Gastrocnemius medialis (tissue), 4 donors: ENCODE results near the gene LYZ. TPM values are rescaled to one million over a fixed set of nuclear protein-coding genes. Genes with fewer than 3 reads are reported as not detected.

Experiments
- ATAC-seq, 2 donors: fragments of 150-250 bp; one replicate each; pipeline ENCODE4 v1.9.1; 2016
- DNase-seq, 2 donors: peaks; one replicate each; pipeline ENCODE4 v3.0.0-alpha.2; 2019
- H3K27ac ChIP-seq, 4 donors: fragments of 200-600 bp; sonication (generic); 1 replicate in 1 of 4; 2 replicates in 3 of 4; pipeline ENCODE4 v1.5.1; 2016 to 2018; ENCODE audit warnings: mild to moderate bottlenecking in 2 of 4, moderate library complexity in 1 of 4
- H3K27me3 ChIP-seq, 3 donors: fragments of 200-600 bp; sonication (generic) in 2 of 3; 1 replicate in 1 of 3; 2 replicates in 2 of 3; pipeline versions ENCODE4 v1.5.1 to v1.6.0; 2016 to 2019; ENCODE audit warnings: mild to moderate bottlenecking in 1 of 3, moderate library complexity in 1 of 3
- H3K36me3 ChIP-seq, 2 donors: fragments of 200-600 bp; sonication (generic) in 1 of 2; one replicate each; pipeline ENCODE4 v1.5.1; 2017 to 2018
- H3K4me1 ChIP-seq, 2 donors: fragments of 200-600 bp; sonication (generic) in 1 of 2; one replicate each; pipeline ENCODE4 v1.5.1; 2016 to 2017; ENCODE audit warnings: mild to moderate bottlenecking in 2 of 2
- H3K4me3 ChIP-seq, 4 donors: fragments of 200-600 bp; sonication (generic) in 3 of 4; 1 replicate in 1 of 4; 2 replicates in 3 of 4; pipeline ENCODE4 v1.5.1; 2016 to 2019; ENCODE audit warnings: mild to moderate bottlenecking in 2 of 4
- H3K9me3 ChIP-seq, 3 donors: fragments of 200-600 bp; sonication (generic) in 2 of 3; 1 replicate in 1 of 3; 2 replicates in 2 of 3; pipeline ENCODE4 v1.5.1; 2016 to 2019
- POLR2A ChIP-seq, 2 donors: fragments of 450-650 bp; IDR thresholded peaks; one replicate each; pipeline ENCODE4 v1.6.1; 2017; ENCODE audit warnings: antibody characterized with exemption in 2 of 2, mild to moderate bottlenecking in 2 of 2, moderate library complexity in 2 of 2
- in situ Hi-C, 4 donors: fragments of 200-750 bp; cut with MboI; loops; one replicate each; pipeline versions ENCODE4 v1.15.0 to v1.8.0; 2017; ENCODE audit warnings: low sequenced_read_pairs in 4 of 4
- intact Hi-C: fragments of 100-400 bp; cut with DNase I; formaldehyde crosslinking; loops from one replicate; pipeline ENCODE4 v1.15.1; 2023; ENCODE audit warnings: low total_unique reads
- total RNA-seq, 4 donors: library from RNA; depleted of rRNA; stranded (reverse); fragments of >200 nt; gene quantifications; one replicate each; pipeline versions ENCODE4 v1.1.0 to v1.2.3, GENCODE V29; 2016
- TF ChIP-seq, protein P1 (sequence below), 5 experiments: fragments of 450-650 bp in 3 of 5; fragments of 200-600 bp in 2 of 5; sonication (generic) in 2 of 5; IDR thresholded peaks in 4 of 5; conservative IDR thresholded peaks in 1 of 5; 1 replicate in 4 of 5; 2 replicates in 1 of 5; pipeline ENCODE4 v1.5.1; 2016 to 2019; ENCODE audit warnings: antibody characterized with exemption in 5 of 5, mild to moderate bottlenecking in 3 of 5, moderate library complexity in 3 of 5

The LYZ gene
- total RNA-seq, 4 donors from 2014 or later = 5.3 to 13.8 (median 12.8) TPM

DNA sequence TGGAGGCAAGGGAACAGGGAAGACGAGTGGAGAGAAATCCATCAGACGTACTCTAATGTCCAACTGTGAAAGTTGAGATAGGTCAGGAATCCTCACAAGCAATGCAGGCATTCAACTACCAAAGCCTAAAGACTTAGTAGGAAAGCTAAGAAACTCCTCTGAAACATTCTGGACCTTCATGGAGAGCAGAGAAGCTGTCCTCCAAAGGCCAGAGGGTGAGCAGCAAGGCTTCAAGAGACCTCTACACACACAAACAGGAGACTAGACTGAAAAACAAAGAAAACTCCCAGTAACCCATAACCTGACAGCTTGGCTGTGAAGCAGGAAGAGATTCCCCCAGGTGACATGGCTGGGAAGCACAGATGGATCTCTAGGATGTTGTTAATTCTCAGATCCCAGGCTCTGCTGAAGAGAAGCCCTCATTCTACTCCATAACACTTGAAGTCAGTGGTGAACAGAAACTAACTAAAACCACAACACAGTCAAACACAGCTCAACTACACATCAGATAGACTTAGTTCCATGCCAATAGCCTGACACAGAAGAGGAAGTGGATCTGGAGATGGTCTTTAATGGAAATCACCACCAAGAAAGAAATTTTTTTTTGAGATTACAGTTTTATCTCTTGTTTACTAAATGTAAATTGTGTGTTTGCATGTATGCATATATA, 23.2 kb upstream of the LYZ start:
- H3K4me1 ChIP-seq = no peaks in the 10 kb centered on the region
- H3K27me3 ChIP-seq = peaks cover 0 to 6% (median 4%) of the 10 kb centered on the region in 3 donors
- no peak overlapping the region for H3K27ac ChIP-seq
- ATAC-seq = no peak
- H3K9me3 ChIP-seq = no peaks in the 10 kb centered on the region
- H3K36me3 ChIP-seq = no peaks in the 10 kb centered on the region
- no peak overlapping the region for H3K4me3 ChIP-seq
- in situ Hi-C loops (no loop called here), intact Hi-C loops (no loop called here)
- TF ChIP-seq, protein P1, sequence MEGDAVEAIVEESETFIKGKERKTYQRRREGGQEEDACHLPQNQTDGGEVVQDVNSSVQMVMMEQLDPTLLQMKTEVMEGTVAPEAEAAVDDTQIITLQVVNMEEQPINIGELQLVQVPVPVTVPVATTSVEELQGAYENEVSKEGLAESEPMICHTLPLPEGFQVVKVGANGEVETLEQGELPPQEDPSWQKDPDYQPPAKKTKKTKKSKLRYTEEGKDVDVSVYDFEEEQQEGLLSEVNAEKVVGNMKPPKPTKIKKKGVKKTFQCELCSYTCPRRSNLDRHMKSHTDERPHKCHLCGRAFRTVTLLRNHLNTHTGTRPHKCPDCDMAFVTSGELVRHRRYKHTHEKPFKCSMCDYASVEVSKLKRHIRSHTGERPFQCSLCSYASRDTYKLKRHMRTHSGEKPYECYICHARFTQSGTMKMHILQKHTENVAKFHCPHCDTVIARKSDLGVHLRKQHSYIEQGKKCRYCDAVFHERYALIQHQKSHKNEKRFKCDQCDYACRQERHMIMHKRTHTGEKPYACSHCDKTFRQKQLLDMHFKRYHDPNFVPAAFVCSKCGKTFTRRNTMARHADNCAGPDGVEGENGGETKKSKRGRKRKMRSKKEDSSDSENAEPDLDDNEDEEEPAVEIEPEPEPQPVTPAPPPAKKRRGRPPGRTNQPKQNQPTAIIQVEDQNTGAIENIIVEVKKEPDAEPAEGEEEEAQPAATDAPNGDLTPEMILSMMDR (IDR thresholded peaks at IDR 0.05 in 4 of 5, conservative IDR thresholded peaks at IDR 0.05 in 1 of 5) = no peak
- TF ChIP-seq POLR2A (IDR thresholded peaks at IDR 0.05) = no peak
- no peak for DNase-seq

DNA sequence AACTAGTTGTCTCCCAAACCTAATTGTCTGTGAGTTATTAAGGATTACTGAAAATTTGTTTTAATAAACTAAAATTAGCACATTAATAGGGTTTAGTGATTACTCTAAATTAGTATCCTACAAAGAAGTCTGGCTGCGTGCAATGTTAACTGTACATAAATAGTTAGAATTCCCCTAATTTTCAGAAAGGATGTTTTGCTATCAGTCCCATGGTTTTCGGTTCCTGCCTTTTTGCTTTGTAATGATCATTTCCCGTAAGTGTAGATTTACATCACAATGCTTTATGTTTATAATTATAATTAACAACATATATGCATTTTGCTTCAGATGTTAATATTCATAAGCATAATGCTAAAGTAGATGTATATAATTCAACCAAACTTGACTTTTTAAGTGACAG, 19.8 kb upstream of the LYZ start:
- DNase-seq = no peak
- intact Hi-C loops = no loop called here
- in situ Hi-C loops = no loop called here
- no peak for ATAC-seq
- Histone ChIP-seq H3K4me1 (peaks cover 8% of the 10 kb centered on the region in 2 donors), H3K27me3 (peaks cover 0 to 10% (median 0%) of the 10 kb centered on the region in 3 donors), H3K36me3 (no peaks in the 10 kb centered on the region), H3K27ac (no peak overlapping the region), H3K4me3 (no peak overlapping the region), H3K9me3 (no peaks in the 10 kb centered on the region)
- no peak for TF ChIP-seq POLR2A (IDR thresholded peaks at IDR 0.05)
- TF ChIP-seq, protein P1 (IDR thresholded peaks at IDR 0.05 in 4 of 5, conservative IDR thresholded peaks at IDR 0.05 in 1 of 5) = no peak

DNA sequence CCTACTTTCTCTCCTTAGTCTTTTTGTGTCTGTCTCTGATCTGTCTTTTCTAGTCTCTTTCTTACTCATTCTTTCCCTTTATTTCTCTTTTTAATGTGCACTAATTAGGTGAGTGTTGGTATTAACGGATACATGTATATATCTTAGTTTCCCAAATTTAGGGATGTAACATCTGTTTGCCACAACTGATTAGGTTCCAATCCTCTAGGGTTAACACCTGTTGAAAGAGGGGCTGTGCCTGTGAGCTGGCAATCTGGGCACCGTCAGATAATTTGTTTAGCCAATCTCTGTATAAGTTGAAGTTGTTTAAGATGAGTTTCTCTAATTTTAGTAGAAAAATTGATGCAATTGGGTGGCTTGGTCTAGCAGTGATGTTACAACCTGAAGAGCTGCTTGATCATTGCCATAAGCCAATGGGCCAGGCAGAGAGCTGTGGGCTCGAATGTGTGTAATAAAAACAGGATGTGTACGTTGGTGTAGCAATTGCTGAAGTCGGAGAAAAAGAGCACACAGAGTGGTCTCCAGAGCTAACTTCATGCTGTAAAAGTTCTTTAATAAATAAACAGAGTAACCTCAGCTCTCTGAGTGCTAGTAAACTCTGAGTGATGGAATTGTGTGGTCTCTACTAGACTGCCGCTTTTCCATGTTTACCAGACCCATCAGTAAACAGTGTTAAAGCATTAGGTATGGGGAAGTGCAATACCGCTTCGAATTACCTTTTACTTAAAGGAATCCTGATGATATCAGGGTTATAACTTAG, 18.3 kb upstream of the LYZ start:
- ATAC-seq = no peak
- peaks cover 8% of the 10 kb centered on the region in 2 donors for H3K4me1 ChIP-seq
- H3K9me3 ChIP-seq = no peaks in the 10 kb centered on the region
- H3K27me3 ChIP-seq = peaks cover 0 to 14% (median 0%) of the 10 kb centered on the region in 3 donors
- no peak overlapping the region for H3K4me3 ChIP-seq
- H3K27ac ChIP-seq = no peak overlapping the region
- H3K36me3 ChIP-seq = no peaks in the 10 kb centered on the region
- in situ Hi-C loops = no loop called here
- TF ChIP-seq POLR2A (IDR thresholded peaks at IDR 0.05) = no peak
- TF ChIP-seq, protein P1 (IDR thresholded peaks at IDR 0.05 in 4 of 5, conservative IDR thresholded peaks at IDR 0.05 in 1 of 5) = no peak
- intact Hi-C loops = no loop called here
- no peak for DNase-seq

- intact Hi-C loops (no loop called here), in situ Hi-C loops (no loop called here)
- H3K4me1 ChIP-seq = peaks cover 8% of the 10 kb centered on the region in 2 donors
- peaks cover 0 to 14% (median 0%) of the 10 kb centered on the region in 3 donors for H3K27me3 ChIP-seq
- no peaks in the 10 kb centered on the region for H3K36me3 ChIP-seq
- no peak for TF ChIP-seq POLR2A (IDR thresholded peaks at IDR 0.05)
- TF ChIP-seq, protein P1 (IDR thresholded peaks at IDR 0.05 in 4 of 5, conservative IDR thresholded peaks at IDR 0.05 in 1 of 5) = no peak
- ATAC-seq (no peak), DNase-seq (no peak)
- H3K27ac ChIP-seq = no peak overlapping the region
- H3K9me3 ChIP-seq = no peaks in the 10 kb centered on the region
- H3K4me3 ChIP-seq = peak overlapping the region; percentile 43 to 54 (median 49)
Observed at GRCh38 chr12:69330475-69331473, 17.4 kb upstream of the LYZ start.
